ENCODE results near the gene DAPK2.

DAPK2 gene

GRCh38 chr15:64038878-64039610 lies 7.2 kb downstream of the DAPK2 start:
- Histone ChIP-seq H3K4me3 (ENCODE audit: low read depth, low read length) (no peak overlapping the region), H3K27me3 (replicated peaks) (no peaks in the 10 kb centered on the region), H3K27ac (no peak overlapping the region), H3K36me3 (replicated peaks) (no peaks in the 10 kb centered on the region)
- DNase-seq = no peak
- TF ChIP-seq CTCF (IDR thresholded peaks at IDR 0.05; ENCODE audit: low read depth, low read length, missing control alignments) = no peak
- in situ Hi-C loops (cut with HindIII; ENCODE audit: low pct_ligation_motif_present, low sequenced_read_pairs) = no loop called here

- no peak overlapping the region for H3K27ac ChIP-seq
- in situ Hi-C loops (cut with HindIII; ENCODE audit: low pct_ligation_motif_present, low sequenced_read_pairs) = no loop called here
- H3K36me3 ChIP-seq (replicated peaks) = no peaks in the 10 kb centered on the region
- no peaks in the 10 kb centered on the region for H3K27me3 ChIP-seq (replicated peaks)
- no peak overlapping the region for H3K4me3 ChIP-seq (ENCODE audit: low read depth, low read length)
- DNase-seq = no peak
- TF ChIP-seq CTCF (IDR thresholded peaks at IDR 0.05; ENCODE audit: low read depth, low read length, missing control alignments) = no peak
These were observed 8.3 kb downstream of the DAPK2 start for GRCh38 chr15:64037966-64038365.

GRCh38 chr15:64037116-64037515 lies 9.2 kb downstream of the DAPK2 start:
- Histone ChIP-seq H3K4me3 (ENCODE audit: low read depth, low read length) (no peak overlapping the region), H3K27ac (no peak overlapping the region), H3K36me3 (replicated peaks) (no peaks in the 10 kb centered on the region), H3K27me3 (replicated peaks) (no peaks in the 10 kb centered on the region)
- no peak for TF ChIP-seq CTCF (IDR thresholded peaks at IDR 0.05; ENCODE audit: low read depth, low read length, missing control alignments)
- DNase-seq = no peak
- in situ Hi-C loops (cut with HindIII; ENCODE audit: low pct_ligation_motif_present, low sequenced_read_pairs) = no loop called here

GRCh38 chr15:64035525-64035924 lies 10.8 kb downstream of the DAPK2 start:
- Histone ChIP-seq H3K27ac (no peak overlapping the region), H3K27me3 (replicated peaks) (no peaks in the 10 kb centered on the region), H3K4me3 (ENCODE audit: low read depth, low read length) (no peak overlapping the region), H3K36me3 (replicated peaks) (no peaks in the 10 kb centered on the region)
- in situ Hi-C loops (cut with HindIII; ENCODE audit: low pct_ligation_motif_present, low sequenced_read_pairs) = no loop called here
- DNase-seq = no peak
- no peak for TF ChIP-seq CTCF (IDR thresholded peaks at IDR 0.05; ENCODE audit: low read depth, low read length, missing control alignments)

- Histone ChIP-seq H3K27ac (no peak overlapping the region), H3K36me3 (replicated peaks) (no peaks in the 10 kb centered on the region), H3K27me3 (replicated peaks) (no peaks in the 10 kb centered on the region), H3K4me3 (ENCODE audit: low read depth, low read length) (no peak overlapping the region)
- DNase-seq = no peak
- no peak for TF ChIP-seq CTCF (IDR thresholded peaks at IDR 0.05; ENCODE audit: low read depth, low read length, missing control alignments)
- in situ Hi-C loops (cut with HindIII; ENCODE audit: low pct_ligation_motif_present, low sequenced_read_pairs) = no loop called here
These were observed 11.8 kb downstream of the DAPK2 start for GRCh38 chr15:64034519-64034918.

GRCh38 chr15:64032329-64032728 lies 14.0 kb downstream of the DAPK2 start:
- Histone ChIP-seq H3K27ac (no peak overlapping the region), H3K27me3 (replicated peaks) (no peaks in the 10 kb centered on the region), H3K36me3 (replicated peaks) (no peaks in the 10 kb centered on the region), H3K4me3 (ENCODE audit: low read depth, low read length) (no peak overlapping the region)
- no peak for TF ChIP-seq CTCF (IDR thresholded peaks at IDR 0.05; ENCODE audit: low read depth, low read length, missing control alignments)
- in situ Hi-C loops (cut with HindIII; ENCODE audit: low pct_ligation_motif_present, low sequenced_read_pairs) = no loop called here
- DNase-seq = no peak

All from brain microvascular endothelial cell (primary cell).